HEK293 (cell line): Measurements from ENCODE around the gene SENP5.
A peak's percentile ranks its signal among the peaks of the same experiment; 100 is the strongest.

Experiments
- CTCF ChIA-PET: fragments of 350-600 bp; formaldehyde crosslinking; extraction: SDS; loops from one replicate; lab custom pipeline; 2021; ENCODE audit warnings: antibody characterized with exemption; lab: Yijun Ruan, JAX
- POLR2A ChIA-PET: fragments of 300-600 bp; formaldehyde crosslinking; extraction: SDS; loops from one replicate; lab custom pipeline; 2020; ENCODE audit warnings: antibody characterized with exemption, inconsistent platforms; lab: Yijun Ruan, JAX
- H3K27ac ChIP-seq: fragments of 200-500 bp; sonication (Bioruptor generic); 2 replicates; pipeline ENCODE4 v1.5.1; 2014; ENCODE audit warnings: low read depth, low read length, control low read depth, inconsistent platforms; ENCODE audit errors: extremely low read depth
- H3K36me3 ChIP-seq, 2 experiments: fragments of 200-500 bp in 1 of 2; sonication (Bioruptor generic) in 1 of 2; 1 replicate in 1 of 2; 2 replicates in 1 of 2; pipeline ENCODE4 v1.5.1; 2014 to 2017; ENCODE audit warnings: inconsistent platforms in 2 of 2, low read length in 2 of 2; ENCODE audit not compliant: control insufficient read depth in 2 of 2, insufficient read depth in 1 of 2
- H3K4me1 ChIP-seq: fragments of 200-500 bp; sonication (Bioruptor generic); 2 replicates; pipeline ENCODE4 v1.5.1; 2014; ENCODE audit warnings: mild to moderate bottlenecking, low read length, inconsistent platforms; ENCODE audit not compliant: control insufficient read depth, insufficient read depth
- H3K4me3 ChIP-seq: 2 replicates; pipeline ENCODE4 v1.5.1; 2011; ENCODE audit warnings: low read depth, mild to moderate bottlenecking, control low read depth, low read length, moderate library complexity
- H3K9me3 ChIP-seq: fragments of 200-500 bp; sonication (Bioruptor generic); 2 replicates; pipeline ENCODE4 v1.5.1; 2014; ENCODE audit warnings: low read depth, low read length, inconsistent platforms; ENCODE audit not compliant: control insufficient read depth, insufficient read depth
- ZBTB10 ChIP-seq: fragments of 450-650 bp; formaldehyde crosslinking; IDR thresholded peaks from 2 replicates; pipeline ENCODE4 v1.5.1; 2016; ENCODE audit warnings: missing biosample characterization, missing genetic modification characterization
- ZBTB17 ChIP-seq: fragments of 450-650 bp; formaldehyde crosslinking; IDR thresholded peaks from 2 replicates; pipeline ENCODE4 v1.5.1; 2016; ENCODE audit warnings: missing biosample characterization, missing genetic modification characterization
- ZEB2 ChIP-seq: fragments of 450-650 bp; formaldehyde crosslinking; IDR thresholded peaks from 2 replicates; pipeline ENCODE4 v1.5.1; 2016; ENCODE audit warnings: missing biosample characterization, missing genetic modification characterization
- ZNF10 ChIP-seq: fragments of 450-650 bp; formaldehyde crosslinking; IDR thresholded peaks from 2 replicates; pipeline ENCODE4 v1.5.1; 2017; ENCODE audit warnings: missing biosample characterization, missing genetic modification characterization
- ZNF211 ChIP-seq: fragments of 450-650 bp; formaldehyde crosslinking; IDR thresholded peaks from 2 replicates; pipeline ENCODE4 v1.5.1; 2016; ENCODE audit warnings: low read depth, missing biosample characterization, missing genetic modification characterization
- ZNF324 ChIP-seq: fragments of 450-650 bp; formaldehyde crosslinking; IDR thresholded peaks from 2 replicates; pipeline ENCODE4 v1.5.1; 2016; ENCODE audit warnings: missing biosample characterization, missing genetic modification characterization
- ZNF423 ChIP-seq: fragments of 450-650 bp; formaldehyde crosslinking; IDR thresholded peaks from 2 replicates; pipeline ENCODE4 v1.5.1; 2016; ENCODE audit warnings: missing biosample characterization, missing genetic modification characterization
- ZNF426 ChIP-seq: fragments of 450-650 bp; formaldehyde crosslinking; IDR thresholded peaks from 2 replicates; pipeline ENCODE4 v1.5.1; 2017; ENCODE audit warnings: missing biosample characterization, missing genetic modification characterization, mild to moderate bottlenecking, inconsistent platforms, moderate library complexity
- ZNF626 ChIP-seq: fragments of 450-650 bp; sonication (Bioruptor Pico); formaldehyde crosslinking; IDR thresholded peaks from 2 replicates; pipeline ENCODE4 v1.5.1; 2018; ENCODE audit warnings: missing biosample characterization, missing genetic modification characterization, inconsistent platforms
- ZNF792 ChIP-seq: fragments of 450-650 bp; formaldehyde crosslinking; IDR thresholded peaks from 2 replicates; pipeline ENCODE4 v1.5.1; 2016; ENCODE audit warnings: missing biosample characterization, missing genetic modification characterization
- TF ChIP-seq, protein P1 (sequence below): fragments of 450-650 bp; formaldehyde crosslinking; IDR thresholded peaks from 2 replicates; pipeline ENCODE4 v1.5.1; 2016; ENCODE audit warnings: missing biosample characterization, missing genetic modification characterization

Gene SENP5

GRCh38 chr3:196948442-196949284 lies 80.9 kb downstream of the SENP5 start:
- H3K4me3 ChIP-seq: no peak overlapping the region
- H3K9me3 ChIP-seq: no peaks in the 10 kb centered on the region
- ChIA-PET POLR2A (no interaction called here), CTCF (interaction anchor here (0.8 kb wide), 1 partner anchor 339 kb away, joined by 5 read pairs; no protein-coding TSS in a partner anchor)
- TF ChIP-seq ZNF792 (tag by site-specific recombination) (no peak), ZBTB10 (no peak), ZBTB17 (peak; percentile 91), ZNF211 (tag by site-specific recombination) (no peak), ZNF324 (tag by site-specific recombination) (no peak)
- peaks cover 0 to 2% of the 10 kb centered on the region in 2 experiments; a peak in 1 of 3 replicates for H3K36me3 ChIP-seq
- no peaks in the 10 kb centered on the region for H3K4me1 ChIP-seq
- H3K27ac ChIP-seq: no peak overlapping the region

DNA sequence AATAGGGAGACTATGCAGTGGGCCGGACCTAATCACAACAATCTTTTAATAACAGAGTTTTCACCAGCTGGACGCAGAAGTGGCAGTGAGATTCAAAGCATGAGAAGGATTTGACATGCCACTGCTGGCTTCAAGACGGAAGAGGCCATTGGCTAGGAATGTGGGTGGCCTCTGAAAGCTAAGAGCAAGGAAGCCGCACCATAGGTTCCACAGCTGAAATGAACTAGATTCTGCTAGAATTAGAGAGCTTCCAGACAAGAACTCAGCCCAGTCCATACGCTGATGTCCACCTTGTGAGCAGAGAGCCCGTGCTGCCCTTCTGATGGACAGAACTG lies 81.5 kb downstream of the SENP5 start:
- H3K27ac ChIP-seq: no peak overlapping the region
- no peaks in the 10 kb centered on the region for H3K36me3 ChIP-seq
- H3K4me3 ChIP-seq: no peak overlapping the region
- H3K4me1 ChIP-seq: no peaks in the 10 kb centered on the region
- ChIA-PET POLR2A (no interaction called here), CTCF (interaction anchor here (0.6 to 0.8 kb wide), 2 partner anchors 247 to 339 kb away, joined by 3 to 5 read pairs; no protein-coding TSS in a partner anchor)
- H3K9me3 ChIP-seq: no peaks in the 10 kb centered on the region
- TF ChIP-seq, protein P1, sequence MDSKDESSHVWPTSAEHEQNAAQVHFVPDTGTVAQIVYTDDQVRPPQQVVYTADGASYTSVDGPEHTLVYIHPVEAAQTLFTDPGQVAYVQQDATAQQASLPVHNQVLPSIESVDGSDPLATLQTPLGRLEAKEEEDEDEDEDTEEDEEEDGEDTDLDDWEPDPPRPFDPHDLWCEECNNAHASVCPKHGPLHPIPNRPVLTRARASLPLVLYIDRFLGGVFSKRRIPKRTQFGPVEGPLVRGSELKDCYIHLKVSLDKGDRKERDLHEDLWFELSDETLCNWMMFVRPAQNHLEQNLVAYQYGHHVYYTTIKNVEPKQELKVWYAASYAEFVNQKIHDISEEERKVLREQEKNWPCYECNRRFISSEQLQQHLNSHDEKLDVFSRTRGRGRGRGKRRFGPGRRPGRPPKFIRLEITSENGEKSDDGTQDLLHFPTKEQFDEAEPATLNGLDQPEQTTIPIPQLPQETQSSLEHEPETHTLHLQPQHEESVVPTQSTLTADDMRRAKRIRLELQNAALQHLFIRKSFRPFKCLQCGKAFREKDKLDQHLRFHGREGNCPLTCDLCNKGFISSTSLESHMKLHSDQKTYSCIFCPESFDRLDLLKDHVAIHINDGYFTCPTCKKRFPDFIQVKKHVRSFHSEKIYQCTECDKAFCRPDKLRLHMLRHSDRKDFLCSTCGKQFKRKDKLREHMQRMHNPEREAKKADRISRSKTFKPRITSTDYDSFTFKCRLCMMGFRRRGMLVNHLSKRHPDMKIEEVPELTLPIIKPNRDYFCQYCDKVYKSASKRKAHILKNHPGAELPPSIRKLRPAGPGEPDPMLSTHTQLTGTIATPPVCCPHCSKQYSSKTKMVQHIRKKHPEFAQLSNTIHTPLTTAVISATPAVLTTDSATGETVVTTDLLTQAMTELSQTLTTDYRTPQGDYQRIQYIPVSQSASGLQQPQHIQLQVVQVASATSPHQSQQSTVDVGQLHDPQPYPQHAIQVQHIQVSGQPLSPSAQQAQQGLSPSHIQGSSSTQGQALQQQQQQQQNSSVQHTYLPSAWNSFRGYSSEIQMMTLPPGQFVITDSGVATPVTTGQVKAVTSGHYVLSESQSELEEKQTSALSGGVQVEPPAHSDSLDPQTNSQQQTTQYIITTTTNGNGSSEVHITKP (tag by site-specific recombination): 0 out of 2 replicates have a peak, but pooled peaks have one; percentile 15
- TF ChIP-seq ZEB2 (tag by site-specific recombination): no peak

- Histone ChIP-seq H3K4me3 (no peak overlapping the region), H3K36me3 (no peaks in the 10 kb centered on the region), H3K27ac (no peak overlapping the region), H3K9me3 (no peaks in the 10 kb centered on the region), H3K4me1 (no peaks in the 10 kb centered on the region)
- ChIA-PET POLR2A (no interaction called here), CTCF (interaction anchor here (0.6 kb wide), 1 partner anchor 246 kb away, joined by 3 read pairs; no protein-coding TSS in a partner anchor)
- TF ChIP-seq ZNF626 (tag by site-specific recombination) (no peak), ZNF426 (no peak)
Measured at GRCh38 chr3:196949750-196950149, 82.0 kb downstream of the SENP5 start.

- TF ChIP-seq ZNF423 (tag by site-specific recombination): no peak
- TF ChIP-seq ZNF10 (tag by site-specific recombination): no peak
- no peak overlapping the region for H3K4me3 ChIP-seq
- H3K27ac ChIP-seq: no peak overlapping the region
- ChIA-PET CTCF (interaction anchor here (1.5 kb wide), 1 partner anchor 9 kb away, joined by 5 read pairs; the partner anchor contains the start of gene NCBP2), POLR2A (interaction anchor here (1.4 kb wide), 1 partner anchor 9 kb away, joined by 3 read pairs; the partner anchor contains the start of gene NCBP2)
- no peaks in the 10 kb centered on the region for H3K36me3 ChIP-seq
- H3K9me3 ChIP-seq: no peaks in the 10 kb centered on the region
- no peaks in the 10 kb centered on the region for H3K4me1 ChIP-seq
Measured at GRCh38 chr3:196951371-196951770, 83.7 kb downstream of the SENP5 start.
